ENCODE measurements around the gene MTERF1. TPM values are rescaled to one million over a fixed set of nuclear protein-coding genes. Genes with fewer than 3 reads are reported as not detected.

MTERF1 gene
- total and polyA plus RNA-seq, 9 of the 15 experiments (the other 6 are each of a cell fraction or from before 2014, with no cell fraction given): 15.7 to 49.2 (median 29.1) TPM

DNA sequence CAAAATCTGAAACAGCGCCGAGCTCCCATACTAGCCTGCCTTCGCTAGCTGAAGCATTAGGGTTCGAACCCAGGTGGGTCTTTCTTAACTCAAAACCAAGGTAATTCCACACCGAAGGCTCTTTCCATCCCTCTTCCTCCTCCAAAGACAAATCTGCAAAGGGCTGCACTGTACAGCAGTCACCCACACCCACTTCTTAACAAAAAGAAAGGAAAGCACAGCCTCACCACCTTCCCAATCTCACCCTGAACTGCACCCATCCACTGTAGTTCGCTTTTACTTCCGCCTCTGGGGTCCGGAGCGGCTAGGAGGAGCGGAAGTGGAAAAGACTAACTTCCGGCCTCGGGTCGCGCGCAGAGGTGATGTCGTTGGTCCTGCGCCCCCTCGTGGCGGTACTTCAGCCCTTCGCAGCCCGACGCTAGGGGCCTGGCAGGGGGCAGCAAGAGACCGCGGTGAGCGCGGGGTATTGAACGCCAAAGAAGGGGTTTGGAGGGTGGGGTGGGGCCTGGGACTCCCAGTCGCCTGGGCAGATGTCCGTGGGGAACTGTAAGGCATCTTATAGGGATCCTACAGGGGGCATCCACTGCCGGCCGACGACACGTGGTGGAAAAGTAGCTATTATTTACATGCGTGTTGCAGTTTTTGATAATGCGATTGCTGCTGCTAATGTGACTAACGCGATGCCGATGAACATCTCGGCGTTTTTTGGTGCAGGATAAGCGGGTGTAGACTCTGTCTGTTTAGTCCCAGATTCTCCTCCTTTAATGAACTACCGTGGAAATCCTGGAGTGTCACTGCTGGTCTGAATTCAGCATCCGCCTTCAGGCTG, at the start of gene MTERF1 (continued):
- TF ChIP-seq ZFP36 (IDR thresholded peaks at IDR 0.05; ENCODE audit: low read depth, low read length, partially characterized antibody): peak; percentile 45
- TF ChIP-seq RCOR1 (IDR thresholded peaks at IDR 0.05; ENCODE audit: borderline replicate concordance in 1 of 2, low read depth in 2 of 2, low read length in 2 of 2): peak in 1 of 2 experiments; percentile 85; a peak in 2 of 4 replicates
- no peak for TF ChIP-seq SNAPC5 (CRISPR knock-in tag; IDR thresholded peaks at IDR 0.05)
- no peak for TF ChIP-seq SIRT6 (IDR thresholded peaks at IDR 0.05; ENCODE audit: low read depth, low read length)
- no peak for TF ChIP-seq ZNF23 (CRISPR knock-in tag; IDR thresholded peaks at IDR 0.05)
- no peak; the same call in 1 of the 2 replicates for TF ChIP-seq STAT5A (IDR thresholded peaks at IDR 0.05; ENCODE audit: borderline replicate concordance, low read length)
- TF ChIP-seq, protein P1, sequence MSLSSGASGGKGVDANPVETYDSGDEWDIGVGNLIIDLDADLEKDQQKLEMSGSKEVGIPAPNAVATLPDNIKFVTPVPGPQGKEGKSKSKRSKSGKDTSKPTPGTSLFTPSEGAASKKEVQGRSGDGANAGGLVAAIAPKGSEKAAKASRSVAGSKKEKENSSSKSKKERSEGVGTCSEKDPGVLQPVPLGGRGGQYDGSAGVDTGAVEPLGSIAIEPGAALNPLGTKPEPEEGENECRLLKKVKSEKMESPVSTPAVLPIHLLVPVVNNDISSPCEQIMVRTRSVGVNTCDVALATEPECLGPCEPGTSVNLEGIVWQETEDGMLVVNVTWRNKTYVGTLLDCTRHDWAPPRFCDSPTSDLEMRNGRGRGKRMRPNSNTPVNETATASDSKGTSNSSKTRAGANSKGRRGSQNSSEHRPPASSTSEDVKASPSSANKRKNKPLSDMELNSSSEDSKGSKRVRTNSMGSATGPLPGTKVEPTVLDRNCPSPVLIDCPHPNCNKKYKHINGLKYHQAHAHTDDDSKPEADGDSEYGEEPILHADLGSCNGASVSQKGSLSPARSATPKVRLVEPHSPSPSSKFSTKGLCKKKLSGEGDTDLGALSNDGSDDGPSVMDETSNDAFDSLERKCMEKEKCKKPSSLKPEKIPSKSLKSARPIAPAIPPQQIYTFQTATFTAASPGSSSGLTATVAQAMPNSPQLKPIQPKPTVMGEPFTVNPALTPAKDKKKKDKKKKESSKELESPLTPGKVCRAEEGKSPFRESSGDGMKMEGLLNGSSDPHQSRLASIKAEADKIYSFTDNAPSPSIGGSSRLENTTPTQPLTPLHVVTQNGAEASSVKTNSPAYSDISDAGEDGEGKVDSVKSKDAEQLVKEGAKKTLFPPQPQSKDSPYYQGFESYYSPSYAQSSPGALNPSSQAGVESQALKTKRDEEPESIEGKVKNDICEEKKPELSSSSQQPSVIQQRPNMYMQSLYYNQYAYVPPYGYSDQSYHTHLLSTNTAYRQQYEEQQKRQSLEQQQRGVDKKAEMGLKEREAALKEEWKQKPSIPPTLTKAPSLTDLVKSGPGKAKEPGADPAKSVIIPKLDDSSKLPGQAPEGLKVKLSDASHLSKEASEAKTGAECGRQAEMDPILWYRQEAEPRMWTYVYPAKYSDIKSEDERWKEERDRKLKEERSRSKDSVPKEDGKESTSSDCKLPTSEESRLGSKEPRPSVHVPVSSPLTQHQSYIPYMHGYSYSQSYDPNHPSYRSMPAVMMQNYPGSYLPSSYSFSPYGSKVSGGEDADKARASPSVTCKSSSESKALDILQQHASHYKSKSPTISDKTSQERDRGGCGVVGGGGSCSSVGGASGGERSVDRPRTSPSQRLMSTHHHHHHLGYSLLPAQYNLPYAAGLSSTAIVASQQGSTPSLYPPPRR (CRISPR knock-in tag; IDR thresholded peaks at IDR 0.05; ENCODE audit: borderline replicate concordance): no peak
- no peak for TF ChIP-seq PURB (CRISPR knock-in tag; IDR thresholded peaks at IDR 0.05; ENCODE audit: low read depth)
- no peak for TF ChIP-seq DACH1 (IDR thresholded peaks at IDR 0.05; ENCODE audit: partially characterized antibody)
- no peak for TF ChIP-seq FOXP4 (CRISPR knock-in tag; IDR thresholded peaks at IDR 0.05; ENCODE audit: borderline replicate concordance)
- TF ChIP-seq SPI1 (IDR thresholded peaks at IDR 0.05; ENCODE audit: borderline replicate concordance, low read depth, low read length): peak; percentile 88
- TF ChIP-seq ZNF507 (tag; conservative IDR thresholded peaks at IDR 0.05): no peak
- no peak for TF ChIP-seq CBX2 (IDR thresholded peaks at IDR 0.05; ENCODE audit: insufficient read depth, low read length, poor library complexity, severe bottlenecking)
- TF ChIP-seq BRD9 (IDR thresholded peaks at IDR 0.05; ENCODE audit: low read depth, partially characterized antibody): peak; percentile 45
- TF ChIP-seq SMAD1 (IDR thresholded peaks at IDR 0.05; ENCODE audit: low read depth, low read length, partially characterized antibody): peak; percentile 71
- TF ChIP-seq ZNF445 (CRISPR knock-in tag; IDR thresholded peaks at IDR 0.05; ENCODE audit: low read depth): no peak
- no peak for TF ChIP-seq TFE3 (CRISPR knock-in tag; IDR thresholded peaks at IDR 0.05)
- TF ChIP-seq PTRF (tag; IDR thresholded peaks at IDR 0.05): no peak
- no peak for TF ChIP-seq BACH1 (tag; IDR thresholded peaks at IDR 0.05)

All from K562 (cell line).